HG03135 (cell line): Measurements from ENCODE around the gene CEP97.

ENCODE experiments used
- ATAC-seq: cut with Tn5 transposase; IDR thresholded peaks from one replicate; pipeline ENCODE4 v1.9.1; 2021; ENCODE audit warnings: mild to moderate bottlenecking, moderate library complexity; ENCODE audit not compliant: unreplicated experiment

Gene CEP97

DNA sequence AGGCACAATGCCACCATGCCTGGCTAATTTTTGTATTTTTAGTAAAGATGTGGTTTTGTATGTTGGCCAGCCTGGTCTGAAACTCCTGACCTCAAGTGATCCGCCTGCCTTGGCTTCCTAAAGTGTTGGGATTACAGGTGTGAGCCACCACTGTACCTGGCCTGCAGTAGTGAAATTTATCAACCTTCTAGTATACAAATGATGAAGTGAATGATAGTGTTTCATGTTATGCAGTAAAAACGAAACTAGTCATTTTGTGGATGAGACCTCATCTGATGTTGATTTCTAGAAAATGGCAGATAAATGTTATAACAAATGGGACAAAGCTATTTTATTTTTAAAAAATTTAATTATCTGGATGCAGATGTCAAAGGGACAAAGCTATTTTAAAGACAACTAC is 87.5 kb downstream of the CEP97 start:
- ATAC-seq, result no peak

DNA sequence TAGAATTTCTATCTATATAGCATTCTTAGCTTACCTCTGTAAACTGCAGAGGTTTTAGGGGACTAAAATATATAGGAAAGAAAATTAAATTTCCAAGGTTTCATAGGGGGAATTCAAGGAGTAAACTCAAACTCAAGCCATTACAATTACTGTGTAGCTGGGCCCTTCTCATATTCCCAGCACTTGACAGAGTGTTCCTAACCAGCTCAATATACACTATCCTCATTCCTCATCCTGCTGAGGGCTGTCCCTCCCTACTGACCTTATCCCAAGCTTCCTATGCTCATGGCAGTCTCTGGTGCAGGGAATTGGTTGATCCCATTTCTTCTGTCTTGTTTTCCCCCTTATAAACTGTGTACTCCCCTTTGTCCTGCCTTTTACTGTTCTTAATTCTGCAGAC is 88.5 kb downstream of the CEP97 start:
- ATAC-seq, result no peak

DNA sequence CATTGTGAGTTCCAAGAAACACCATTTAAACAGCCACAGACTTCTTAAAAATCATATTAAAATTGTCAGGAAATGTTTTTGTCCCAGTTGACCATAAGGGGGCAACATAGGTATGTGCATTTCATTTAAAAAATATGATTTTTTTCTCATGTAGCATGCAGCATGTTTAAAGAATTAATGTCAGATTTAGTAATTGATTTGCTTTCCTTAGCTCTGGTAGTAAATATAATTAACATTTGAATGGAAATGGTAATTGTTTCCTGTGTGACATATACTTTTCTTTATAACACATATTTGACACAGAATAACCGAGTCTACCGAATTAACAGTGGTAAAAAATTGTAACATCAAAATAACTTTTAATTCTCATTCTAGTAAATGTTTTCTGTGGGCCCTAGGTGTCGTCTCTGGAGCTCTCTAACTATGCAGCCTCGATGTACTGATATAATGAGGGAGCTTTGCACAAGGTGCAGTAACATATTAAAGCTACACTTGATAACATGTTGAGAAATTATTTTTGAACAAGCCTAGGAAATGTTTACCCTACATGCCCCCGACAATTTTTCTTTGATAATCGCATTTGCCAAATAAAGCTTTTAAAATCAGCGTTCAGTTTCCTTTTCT is 89.5 kb downstream of the CEP97 start:
- ATAC-seq, result no peak

DNA sequence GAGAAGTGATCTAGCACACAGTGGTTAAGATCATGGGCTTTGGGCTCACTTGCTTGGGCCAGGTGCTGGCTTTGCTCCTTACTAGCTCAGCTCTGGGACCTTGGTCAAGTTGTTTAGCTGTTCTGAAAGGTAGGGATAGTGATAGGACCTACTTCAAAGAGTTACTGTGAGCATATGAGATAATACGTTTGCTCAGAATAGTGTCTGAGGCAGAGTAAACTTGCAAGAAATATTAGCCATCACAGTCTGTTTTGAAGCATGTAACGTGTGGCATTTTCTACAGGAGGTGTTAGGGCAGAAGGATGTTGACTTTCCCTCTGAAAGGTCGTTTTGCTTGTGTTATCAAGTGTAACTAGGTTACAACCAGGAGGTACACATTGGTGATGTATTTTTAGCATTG is 90.4 kb downstream of the CEP97 start:
- no peak for ATAC-seq

DNA sequence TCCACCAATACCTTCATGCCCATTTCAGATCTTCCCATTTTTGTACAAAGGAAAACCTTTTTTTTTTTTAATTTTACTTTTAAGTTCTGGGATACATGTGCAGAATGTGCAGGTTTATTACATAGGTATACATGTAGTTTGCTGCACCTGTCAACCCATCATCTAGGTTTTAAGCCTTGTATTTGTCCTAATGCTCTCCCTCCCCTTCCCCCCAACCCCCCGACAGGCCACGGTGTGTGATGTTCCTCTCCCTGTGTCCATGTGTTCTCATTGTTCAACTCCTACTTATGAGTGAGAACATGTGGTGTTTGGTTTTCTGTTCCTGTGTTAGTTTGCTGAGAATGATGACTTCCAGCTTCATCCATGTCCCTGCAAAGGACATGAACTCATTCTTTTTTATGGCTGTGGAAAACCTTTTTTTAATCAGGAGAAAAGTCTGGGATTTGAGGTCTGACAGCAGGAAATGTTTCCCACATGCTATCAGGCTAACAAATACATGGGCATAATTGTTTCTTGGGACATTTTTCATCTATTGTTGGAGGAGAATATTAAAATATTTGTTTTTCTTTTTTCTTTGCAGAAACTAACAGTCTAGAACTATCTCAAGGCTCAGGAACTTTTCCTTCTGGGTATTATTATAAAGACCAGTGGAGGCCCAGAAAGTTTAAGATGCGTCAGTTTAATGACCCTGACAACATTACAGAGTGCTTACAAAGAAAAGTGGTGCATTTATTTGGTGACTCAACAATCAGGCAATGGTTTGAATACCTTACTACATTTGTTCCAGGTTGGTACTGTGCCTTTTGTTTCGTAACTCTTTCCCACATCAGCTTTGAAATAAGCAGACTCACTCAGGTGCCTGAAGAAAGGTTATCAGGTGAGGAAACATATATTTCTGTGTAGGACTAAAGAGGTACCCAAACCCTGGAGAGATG is 92.1 kb downstream of the CEP97 start:
- no peak for ATAC-seq

DNA sequence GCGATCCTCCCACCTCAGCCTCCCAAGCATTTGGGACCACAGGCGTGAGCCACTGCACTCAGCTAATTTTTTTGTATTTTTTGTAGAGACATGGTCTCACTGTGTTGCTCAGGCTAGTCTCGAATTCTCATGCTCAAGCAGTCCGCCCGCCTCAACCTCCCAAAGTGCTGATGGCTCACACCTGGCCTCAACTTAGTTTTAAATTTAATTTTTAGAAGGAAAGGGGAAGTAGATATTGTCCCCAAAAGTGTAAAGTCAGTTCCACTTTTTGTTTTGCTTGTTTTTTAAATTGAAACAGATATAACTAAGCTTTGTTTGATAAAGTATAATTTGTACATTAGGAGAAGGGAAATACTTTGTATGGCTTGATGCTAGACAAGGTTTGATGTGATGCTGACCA is 93.6 kb downstream of the CEP97 start:
- ATAC-seq, result no peak

DNA sequence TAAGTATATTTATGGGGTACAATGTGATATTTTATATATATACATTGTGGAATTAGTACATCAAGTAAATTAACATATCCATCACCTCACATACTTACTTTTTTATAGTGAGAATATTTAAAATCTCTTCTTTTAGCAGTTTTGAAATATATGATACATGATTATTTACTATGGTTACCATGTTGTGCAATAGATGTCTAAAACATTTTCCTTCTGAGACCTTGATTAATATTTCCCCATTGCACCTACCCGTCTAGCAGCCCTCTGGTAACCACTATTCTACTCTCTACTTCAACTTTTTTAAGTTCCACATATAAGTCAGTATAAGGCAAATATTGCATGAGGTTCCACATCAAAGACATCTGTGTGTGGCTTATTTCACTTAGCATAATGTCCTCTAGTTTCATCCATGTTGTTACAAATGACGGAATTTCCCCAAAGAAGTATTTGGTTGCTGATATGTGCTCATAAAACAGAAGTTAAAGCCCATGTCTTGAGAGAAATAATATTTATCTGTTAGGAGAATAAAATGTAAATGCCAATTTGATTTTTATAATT is 95.3 kb downstream of the CEP97 start:
- ATAC-seq, result peak; percentile 58
